Cardiac muscle cell (in vitro differentiated cells and primary cell): ENCODE data around the gene GTPBP8. TPM values are rescaled to one million over a fixed set of nuclear protein-coding genes. Genes with fewer than 3 reads are reported as not detected.

ENCODE experiments used
- DNase-seq, 2 donors: peaks; one replicate each; pipeline versions ENCODE4 v3.0.0 to v3.0.0-alpha.2; 2010 to 2017; ENCODE audit warnings: low read depth in 1 of 2, low spot score in 1 of 2
- H3K27ac ChIP-seq: fragments of 200-600 bp; sonication (generic); 2 replicates; pipeline ENCODE4 v1.5.1; 2016
- H3K27me3 ChIP-seq: fragments of 200-600 bp; sonication (generic); 2 replicates; pipeline ENCODE4 v1.6.0; 2016; ENCODE audit warnings: control low read depth
- H3K36me3 ChIP-seq: fragments of 200-600 bp; sonication (generic); 2 replicates; pipeline ENCODE4 v1.5.1; 2016; ENCODE audit warnings: control low read depth
- H3K4me1 ChIP-seq: fragments of 200-600 bp; sonication (generic); 2 replicates; pipeline ENCODE4 v1.8.1; 2017; ENCODE audit warnings: low read depth, mild to moderate bottlenecking, mixed run types
- H3K4me3 ChIP-seq: fragments of 200-600 bp; sonication (generic); 2 replicates; pipeline ENCODE4 v1.5.1; 2016; ENCODE audit warnings: mild to moderate bottlenecking
- H3K9me3 ChIP-seq: fragments of 200-600 bp; sonication (generic); 2 replicates; pipeline ENCODE4 v1.5.1; 2017; ENCODE audit warnings: low read depth, mild to moderate bottlenecking, control low read depth
- polyA plus RNA-seq: library from polyadenylated mRNA; unstranded; fragments of >200 nt; fragmentation: Nextera tagmentation; extraction: Ambion mirVana; gene quantifications from 2 replicates; pipeline ENCODE4 v1.2.1, GENCODE V29; 2016
- total RNA-seq: library from RNA; depleted of rRNA; stranded (reverse); fragments of >200 nt; gene quantifications from 2 replicates; pipeline ENCODE4 v1.2.3, GENCODE V29; 2016
- TF ChIP-seq, protein P1 (sequence below): IDR thresholded peaks from 2 replicates; pipeline ENCODE4 v1.5.1; 2012; ENCODE audit warnings: low read depth, mild to moderate bottlenecking, low read length

GTPBP8 gene
- total and polyA plus RNA-seq, 2 experiments from 2014 or later, result 20.5 to 34.0 TPM

GRCh38 chr3:112965656-112966055 lies 25.1 kb upstream of the GTPBP8 start:
- TF ChIP-seq, protein P1, sequence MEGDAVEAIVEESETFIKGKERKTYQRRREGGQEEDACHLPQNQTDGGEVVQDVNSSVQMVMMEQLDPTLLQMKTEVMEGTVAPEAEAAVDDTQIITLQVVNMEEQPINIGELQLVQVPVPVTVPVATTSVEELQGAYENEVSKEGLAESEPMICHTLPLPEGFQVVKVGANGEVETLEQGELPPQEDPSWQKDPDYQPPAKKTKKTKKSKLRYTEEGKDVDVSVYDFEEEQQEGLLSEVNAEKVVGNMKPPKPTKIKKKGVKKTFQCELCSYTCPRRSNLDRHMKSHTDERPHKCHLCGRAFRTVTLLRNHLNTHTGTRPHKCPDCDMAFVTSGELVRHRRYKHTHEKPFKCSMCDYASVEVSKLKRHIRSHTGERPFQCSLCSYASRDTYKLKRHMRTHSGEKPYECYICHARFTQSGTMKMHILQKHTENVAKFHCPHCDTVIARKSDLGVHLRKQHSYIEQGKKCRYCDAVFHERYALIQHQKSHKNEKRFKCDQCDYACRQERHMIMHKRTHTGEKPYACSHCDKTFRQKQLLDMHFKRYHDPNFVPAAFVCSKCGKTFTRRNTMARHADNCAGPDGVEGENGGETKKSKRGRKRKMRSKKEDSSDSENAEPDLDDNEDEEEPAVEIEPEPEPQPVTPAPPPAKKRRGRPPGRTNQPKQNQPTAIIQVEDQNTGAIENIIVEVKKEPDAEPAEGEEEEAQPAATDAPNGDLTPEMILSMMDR, result no peak
- H3K4me1 ChIP-seq, result no peaks in the 10 kb centered on the region
- no peak overlapping the region for H3K27ac ChIP-seq
- no peak overlapping the region for H3K4me3 ChIP-seq
- H3K9me3 ChIP-seq, result no peaks in the 10 kb centered on the region
- no peaks in the 10 kb centered on the region for H3K36me3 ChIP-seq
- H3K27me3 ChIP-seq, result no peaks in the 10 kb centered on the region
- DNase-seq, result no peak

DNA sequence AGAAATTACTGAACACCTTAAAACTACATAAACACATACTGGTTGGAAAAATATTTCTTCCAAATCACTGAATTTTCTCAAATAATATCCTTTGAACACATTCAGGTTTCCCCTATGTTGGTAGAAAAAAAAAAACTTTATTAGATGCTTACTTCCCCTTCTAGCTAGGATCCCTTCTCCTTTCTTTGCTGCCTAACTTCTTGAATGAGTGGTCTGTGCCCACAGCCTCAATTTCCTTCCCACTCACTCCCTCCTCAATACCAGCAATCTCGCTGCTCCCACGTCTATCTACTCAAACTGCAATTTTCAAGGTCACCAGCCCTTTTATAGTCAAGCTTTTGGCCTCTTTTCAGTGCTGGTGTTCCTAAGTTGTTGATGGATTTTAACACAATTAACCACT lies 24.2 kb upstream of the GTPBP8 start:
- Histone ChIP-seq H3K4me1 (no peaks in the 10 kb centered on the region), H3K9me3 (no peaks in the 10 kb centered on the region), H3K27ac (no peak overlapping the region), H3K27me3 (no peaks in the 10 kb centered on the region), H3K4me3 (no peak overlapping the region), H3K36me3 (no peaks in the 10 kb centered on the region)
- DNase-seq, result no peak
- TF ChIP-seq, protein P1, result no peak

GRCh38 chr3:112967425-112967824 lies 23.4 kb upstream of the GTPBP8 start:
- DNase-seq, result no peak
- no peak overlapping the region for H3K4me3 ChIP-seq

DNA sequence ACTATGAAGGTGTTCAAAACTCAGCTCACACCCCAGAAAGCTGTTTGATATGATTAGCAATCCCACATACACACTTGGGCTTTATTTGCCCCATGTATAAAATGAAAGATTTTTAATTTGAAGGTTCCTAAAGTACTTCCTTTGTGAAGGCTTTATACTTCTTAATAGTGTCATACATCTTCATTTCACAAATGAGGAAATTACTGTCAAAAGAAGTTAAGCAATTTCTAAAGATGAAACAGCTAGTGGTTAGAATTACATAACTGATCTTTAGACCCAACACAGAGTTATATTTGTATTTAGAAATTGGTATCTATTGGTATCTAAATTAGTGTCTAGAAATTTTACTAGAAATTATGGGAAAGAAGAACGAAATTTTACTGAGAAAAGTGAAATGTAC lies 23.0 kb upstream of the GTPBP8 start:
- no peaks in the 10 kb centered on the region for H3K36me3 ChIP-seq
- H3K27me3 ChIP-seq, result no peaks in the 10 kb centered on the region
- no peak overlapping the region for H3K27ac ChIP-seq
- TF ChIP-seq, protein P1, result no peak
- no peaks in the 10 kb centered on the region for H3K4me1 ChIP-seq
- no peak for DNase-seq
- H3K9me3 ChIP-seq, result no peaks in the 10 kb centered on the region
- no peak overlapping the region for H3K4me3 ChIP-seq

More at GRCh38 chr3:112967425-112967824, 23.4 kb upstream of the GTPBP8 start:
- no peak overlapping the region for H3K27ac ChIP-seq
- H3K9me3 ChIP-seq, result no peaks in the 10 kb centered on the region
- H3K4me1 ChIP-seq, result no peaks in the 10 kb centered on the region
- TF ChIP-seq, protein P1, result no peak
- no peaks in the 10 kb centered on the region for H3K36me3 ChIP-seq
- H3K27me3 ChIP-seq, result no peaks in the 10 kb centered on the region

DNA sequence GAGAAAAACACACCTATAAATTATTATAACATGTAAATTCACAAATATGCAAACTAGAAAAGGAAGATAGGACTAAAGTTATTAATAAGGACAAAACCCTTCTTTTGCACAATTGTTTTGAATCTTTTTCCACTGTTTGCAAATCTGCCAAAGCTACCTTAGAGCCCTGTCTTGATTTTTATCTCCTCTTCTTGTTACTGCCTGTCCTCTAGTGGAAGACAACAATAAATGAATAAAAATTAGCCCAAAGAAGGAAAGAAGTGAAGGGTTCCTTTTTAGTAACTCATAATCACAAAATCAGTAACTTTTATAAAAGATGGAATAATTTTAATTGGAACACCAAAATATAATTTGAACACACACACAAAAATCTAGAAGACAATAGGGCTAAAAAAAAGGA lies 18.6 kb upstream of the GTPBP8 start:
- TF ChIP-seq, protein P1, result no peak

More for the DNA sequence above, 18.6 kb upstream of the GTPBP8 start:
- Histone ChIP-seq H3K4me1 (no peaks in the 10 kb centered on the region), H3K36me3 (no peaks in the 10 kb centered on the region), H3K27me3 (no peaks in the 10 kb centered on the region), H3K27ac (no peak overlapping the region), H3K9me3 (no peaks in the 10 kb centered on the region), H3K4me3 (no peak overlapping the region)
- no peak for DNase-seq
